ENCODE measurements around the gene VSIG8. TPM values are rescaled to one million over a fixed set of nuclear protein-coding genes. Genes with fewer than 3 reads are reported as not detected.

Gene VSIG8
- total and polyA plus RNA-seq, 2 donors (not counting 1 experiment from before 2014, with no cell fraction given): under 0.01 TPM; not detected in 1

DNA sequence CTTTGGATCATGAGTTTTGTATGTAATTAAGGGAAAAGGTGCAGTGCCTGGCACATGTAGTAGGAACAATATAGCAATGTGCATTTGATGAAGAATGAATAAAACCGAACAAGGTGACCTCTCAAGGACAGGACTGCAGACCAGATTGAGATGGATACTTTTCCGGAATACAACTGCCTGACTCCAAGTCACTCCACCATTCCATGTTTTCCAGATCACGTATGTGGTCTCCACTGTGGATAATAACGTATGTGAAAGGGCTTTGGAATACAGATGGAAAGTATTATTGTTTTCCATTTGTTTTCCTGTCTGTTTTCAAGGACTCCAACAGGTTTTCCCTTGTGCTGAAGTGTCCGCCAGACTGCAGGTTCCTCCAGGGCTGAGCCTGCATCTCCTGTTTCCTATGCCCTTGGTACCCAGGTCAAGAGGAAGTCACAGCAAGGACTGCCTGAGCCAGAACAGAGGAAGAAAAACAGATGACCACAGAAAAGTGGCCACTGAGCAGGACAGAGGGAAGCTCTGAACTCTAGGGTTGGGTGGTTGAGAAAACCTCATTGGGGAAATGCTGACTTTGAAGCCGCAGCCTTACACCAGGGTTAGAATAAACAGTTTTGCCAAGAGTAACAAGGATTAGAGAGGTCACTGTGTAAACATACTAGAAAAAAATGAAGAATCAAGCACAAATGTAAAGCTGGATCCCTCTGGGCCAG, 33.5 kb upstream of the VSIG8 start:
- peak in 1 of 2 donors; percentile 49 for DNase-seq (ENCODE audit: low read depth in 2 of 2)
- Histone ChIP-seq H3K27me3 (ENCODE audit: control insufficient read depth, insufficient read depth, low read length) (no peaks in the 10 kb centered on the region), H3K36me3 (ENCODE audit: control insufficient read depth, insufficient read depth, low read length) (no peaks in the 10 kb centered on the region), H3K9me3 (ENCODE audit: control insufficient read depth, insufficient read depth, low read depth, low read length) (no peaks in the 10 kb centered on the region), H3K4me2 (ENCODE audit: extremely low read depth, insufficient read depth, low read length) (no peak overlapping the region), H3K9ac (ENCODE audit: insufficient read depth, low read length) (no peak overlapping the region), H3K4me3 (replicated peaks in 1 of 4; ENCODE audit: control extremely low read depth in 1 of 4, insufficient read depth in 1 of 4, low read depth in 3 of 4, low read length in 4 of 4) (no peak overlapping the region), H4K20me1 (ENCODE audit: control insufficient read depth, extremely low read depth, insufficient read depth, low read length) (no peaks in the 10 kb centered on the region), H3K79me2 (ENCODE audit: control insufficient read depth, insufficient read depth, low read length) (no peaks in the 10 kb centered on the region), H3K4me1 (ENCODE audit: control insufficient read depth, extremely low read depth, insufficient read depth, low read length) (peaks cover 3% of the 10 kb centered on the region), H3K27ac (ENCODE audit: insufficient read depth, low read length) (no peak overlapping the region), H2AFZ (ENCODE audit: low read length) (no peak overlapping the region)
- TF ChIP-seq EZH2 (IDR thresholded peaks at IDR 0.05; ENCODE audit: low read length, missing control alignments): no peak
- TF ChIP-seq, protein P1, sequence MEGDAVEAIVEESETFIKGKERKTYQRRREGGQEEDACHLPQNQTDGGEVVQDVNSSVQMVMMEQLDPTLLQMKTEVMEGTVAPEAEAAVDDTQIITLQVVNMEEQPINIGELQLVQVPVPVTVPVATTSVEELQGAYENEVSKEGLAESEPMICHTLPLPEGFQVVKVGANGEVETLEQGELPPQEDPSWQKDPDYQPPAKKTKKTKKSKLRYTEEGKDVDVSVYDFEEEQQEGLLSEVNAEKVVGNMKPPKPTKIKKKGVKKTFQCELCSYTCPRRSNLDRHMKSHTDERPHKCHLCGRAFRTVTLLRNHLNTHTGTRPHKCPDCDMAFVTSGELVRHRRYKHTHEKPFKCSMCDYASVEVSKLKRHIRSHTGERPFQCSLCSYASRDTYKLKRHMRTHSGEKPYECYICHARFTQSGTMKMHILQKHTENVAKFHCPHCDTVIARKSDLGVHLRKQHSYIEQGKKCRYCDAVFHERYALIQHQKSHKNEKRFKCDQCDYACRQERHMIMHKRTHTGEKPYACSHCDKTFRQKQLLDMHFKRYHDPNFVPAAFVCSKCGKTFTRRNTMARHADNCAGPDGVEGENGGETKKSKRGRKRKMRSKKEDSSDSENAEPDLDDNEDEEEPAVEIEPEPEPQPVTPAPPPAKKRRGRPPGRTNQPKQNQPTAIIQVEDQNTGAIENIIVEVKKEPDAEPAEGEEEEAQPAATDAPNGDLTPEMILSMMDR (conservative IDR thresholded peaks at IDR 0.05 in 1 of 2, IDR thresholded peaks at IDR 0.05 in 1 of 2; ENCODE audit: low read depth in 1 of 2, low read length in 2 of 2): no peak

DNA sequence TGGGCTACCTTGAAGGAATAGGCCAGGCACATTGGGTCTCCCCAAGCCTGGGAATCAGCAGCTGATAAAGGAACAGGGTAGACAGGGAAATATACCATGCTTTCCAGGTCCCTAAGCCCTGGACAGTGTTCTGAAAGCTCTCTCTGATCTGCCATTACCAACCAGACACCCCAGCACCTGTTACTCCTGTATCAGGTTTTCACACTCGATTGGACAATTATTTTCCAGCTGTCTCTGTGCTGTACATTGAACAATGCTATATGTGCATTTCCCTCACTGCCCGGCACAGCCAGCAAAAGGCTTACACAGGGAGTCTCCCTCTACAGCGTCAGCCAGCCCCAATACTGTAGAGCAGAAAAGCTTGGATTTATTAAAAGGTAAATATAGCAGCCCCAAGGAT, 32.8 kb upstream of the VSIG8 start:
- H3K27ac ChIP-seq (ENCODE audit: insufficient read depth, low read length): no peak overlapping the region
- H3K27me3 ChIP-seq (ENCODE audit: control insufficient read depth, insufficient read depth, low read length): no peaks in the 10 kb centered on the region
- H4K20me1 ChIP-seq (ENCODE audit: control insufficient read depth, extremely low read depth, insufficient read depth, low read length): no peaks in the 10 kb centered on the region
- no peak for TF ChIP-seq EZH2 (IDR thresholded peaks at IDR 0.05; ENCODE audit: low read length, missing control alignments)
- DNase-seq (ENCODE audit: low read depth in 2 of 2): no peak
- H3K79me2 ChIP-seq (ENCODE audit: control insufficient read depth, insufficient read depth, low read length): no peaks in the 10 kb centered on the region
- no peaks in the 10 kb centered on the region for H3K9me3 ChIP-seq (ENCODE audit: control insufficient read depth, insufficient read depth, low read depth, low read length)
- H2AFZ ChIP-seq (ENCODE audit: low read length): no peak overlapping the region
- H3K4me3 ChIP-seq (replicated peaks in 1 of 4; ENCODE audit: control extremely low read depth in 1 of 4, insufficient read depth in 1 of 4, low read depth in 3 of 4, low read length in 4 of 4): no peak overlapping the region
- H3K36me3 ChIP-seq (ENCODE audit: control insufficient read depth, insufficient read depth, low read length): no peaks in the 10 kb centered on the region
- H3K9ac ChIP-seq (ENCODE audit: insufficient read depth, low read length): no peak overlapping the region
- H3K4me1 ChIP-seq (ENCODE audit: control insufficient read depth, extremely low read depth, insufficient read depth, low read length): peaks cover 4% of the 10 kb centered on the region
- no peak overlapping the region for H3K4me2 ChIP-seq (ENCODE audit: extremely low read depth, insufficient read depth, low read length)

DNA sequence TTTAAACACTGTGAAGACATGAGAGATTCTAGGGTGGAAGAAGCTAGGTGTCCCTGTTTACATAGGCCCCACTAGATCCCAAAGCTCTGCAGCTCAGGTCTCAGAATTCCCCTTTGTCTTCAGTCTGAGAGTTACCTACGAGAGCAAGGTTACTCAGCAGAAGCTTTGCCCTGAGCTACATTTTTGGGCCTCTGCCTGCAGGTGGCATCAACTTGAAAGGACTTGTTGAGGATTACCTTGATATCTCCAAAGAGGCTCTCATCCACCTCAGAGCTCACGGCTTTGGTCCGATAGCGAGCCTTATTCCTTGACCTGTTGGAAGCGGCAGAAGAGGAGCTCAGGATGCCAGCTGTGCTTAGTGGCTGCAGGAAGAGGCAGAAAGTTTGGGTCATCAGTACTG, 30.5 kb upstream of the VSIG8 start:
- TF ChIP-seq EZH2 (IDR thresholded peaks at IDR 0.05; ENCODE audit: low read length, missing control alignments): no peak
- TF ChIP-seq, protein P1 (conservative IDR thresholded peaks at IDR 0.05 in 1 of 2, IDR thresholded peaks at IDR 0.05 in 1 of 2; ENCODE audit: low read depth in 1 of 2, low read length in 2 of 2): no peak
- Histone ChIP-seq H3K9ac (ENCODE audit: insufficient read depth, low read length) (no peak overlapping the region), H3K27me3 (ENCODE audit: control insufficient read depth, insufficient read depth, low read length) (no peaks in the 10 kb centered on the region), H3K4me2 (ENCODE audit: extremely low read depth, insufficient read depth, low read length) (no peak overlapping the region), H3K9me3 (ENCODE audit: control insufficient read depth, insufficient read depth, low read depth, low read length) (no peaks in the 10 kb centered on the region), H3K79me2 (ENCODE audit: control insufficient read depth, insufficient read depth, low read length) (no peaks in the 10 kb centered on the region), H3K27ac (ENCODE audit: insufficient read depth, low read length) (no peak overlapping the region), H3K4me1 (ENCODE audit: control insufficient read depth, extremely low read depth, insufficient read depth, low read length) (peaks cover 10% of the 10 kb centered on the region), H3K36me3 (ENCODE audit: control insufficient read depth, insufficient read depth, low read length) (no peaks in the 10 kb centered on the region), H4K20me1 (ENCODE audit: control insufficient read depth, extremely low read depth, insufficient read depth, low read length) (no peaks in the 10 kb centered on the region), H2AFZ (ENCODE audit: low read length) (no peak overlapping the region), H3K4me3 (replicated peaks in 1 of 4; ENCODE audit: control extremely low read depth in 1 of 4, insufficient read depth in 1 of 4, low read depth in 3 of 4, low read length in 4 of 4) (no peak overlapping the region)
- DNase-seq (ENCODE audit: low read depth in 2 of 2): no peak
